ENCODE data around the gene NECTIN2. TPM values are rescaled to one million over a fixed set of nuclear protein-coding genes. Genes with fewer than 3 reads are reported as not detected.

Gene NECTIN2
- total RNA-seq, 4 donors from 2014 or later: 63.2 to 126 (median 90.4) TPM

DNA sequence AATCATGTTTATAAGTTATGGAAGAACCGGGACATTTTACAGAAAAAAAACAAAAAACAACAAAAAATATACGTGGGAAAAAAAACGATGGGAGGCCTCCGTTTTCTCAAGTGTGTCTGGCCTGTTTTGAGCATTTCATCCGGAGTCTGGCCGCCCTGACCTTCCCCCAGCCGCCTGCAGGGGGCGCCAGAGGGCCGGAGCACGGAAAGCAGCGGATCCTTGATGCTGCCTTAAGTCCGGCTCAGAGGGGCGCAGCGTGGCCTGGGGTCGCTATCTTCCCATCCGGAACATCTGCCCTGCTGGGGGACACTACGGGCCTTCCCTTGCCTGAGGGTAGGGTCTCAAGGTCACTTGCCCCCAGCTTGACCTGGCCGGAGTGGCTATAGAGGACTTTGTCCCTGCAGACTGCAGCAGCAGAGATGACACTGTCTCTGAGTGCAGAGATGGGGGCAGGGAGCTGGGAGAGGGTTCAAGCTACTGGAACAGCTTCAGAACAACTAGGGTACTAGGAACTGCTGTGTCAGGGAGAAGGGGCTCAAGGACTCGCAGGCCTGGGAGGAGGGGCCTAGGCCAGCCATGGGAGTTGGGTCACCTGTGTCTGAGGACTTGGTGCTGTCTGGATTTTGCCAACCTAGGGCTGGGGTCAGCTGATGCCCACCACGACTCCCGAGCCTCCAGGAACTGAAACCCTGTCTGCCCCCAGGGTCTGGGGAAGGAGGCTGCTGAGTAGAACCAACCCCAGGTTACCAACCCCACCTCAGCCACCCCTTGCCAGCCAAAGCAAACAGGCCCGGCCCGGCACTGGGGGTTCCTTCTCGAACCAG, 57.7 kb downstream of the NECTIN2 start:
- Histone ChIP-seq H3K4me3 (no peak overlapping the region), H3K27ac (no peak overlapping the region), H3K36me3 (peaks cover 0 to 46% (median 7%) of the 10 kb centered on the region in 3 donors), H3K9me3 (no peaks in the 10 kb centered on the region), H3K4me1 (peaks cover 0 to 33% (median 8%) of the 10 kb centered on the region in 4 donors), H3K27me3 (peaks cover 0 to 24% of the 10 kb centered on the region in 2 donors)
- TF ChIP-seq EP300 (IDR thresholded peaks at IDR 0.05): no peak
- TF ChIP-seq, protein P1, sequence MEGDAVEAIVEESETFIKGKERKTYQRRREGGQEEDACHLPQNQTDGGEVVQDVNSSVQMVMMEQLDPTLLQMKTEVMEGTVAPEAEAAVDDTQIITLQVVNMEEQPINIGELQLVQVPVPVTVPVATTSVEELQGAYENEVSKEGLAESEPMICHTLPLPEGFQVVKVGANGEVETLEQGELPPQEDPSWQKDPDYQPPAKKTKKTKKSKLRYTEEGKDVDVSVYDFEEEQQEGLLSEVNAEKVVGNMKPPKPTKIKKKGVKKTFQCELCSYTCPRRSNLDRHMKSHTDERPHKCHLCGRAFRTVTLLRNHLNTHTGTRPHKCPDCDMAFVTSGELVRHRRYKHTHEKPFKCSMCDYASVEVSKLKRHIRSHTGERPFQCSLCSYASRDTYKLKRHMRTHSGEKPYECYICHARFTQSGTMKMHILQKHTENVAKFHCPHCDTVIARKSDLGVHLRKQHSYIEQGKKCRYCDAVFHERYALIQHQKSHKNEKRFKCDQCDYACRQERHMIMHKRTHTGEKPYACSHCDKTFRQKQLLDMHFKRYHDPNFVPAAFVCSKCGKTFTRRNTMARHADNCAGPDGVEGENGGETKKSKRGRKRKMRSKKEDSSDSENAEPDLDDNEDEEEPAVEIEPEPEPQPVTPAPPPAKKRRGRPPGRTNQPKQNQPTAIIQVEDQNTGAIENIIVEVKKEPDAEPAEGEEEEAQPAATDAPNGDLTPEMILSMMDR (IDR thresholded peaks at IDR 0.05): peak; percentile 96 to 99 (median 98)
- DNase-seq (ENCODE audit: low spot score in 2 of 2): peak; percentile 70 to 86
- 9 to 12% methylated on average over 20 to 24 of the region's 24 CpGs for whole genome bisulfite sequencing, 2 donors

DNA sequence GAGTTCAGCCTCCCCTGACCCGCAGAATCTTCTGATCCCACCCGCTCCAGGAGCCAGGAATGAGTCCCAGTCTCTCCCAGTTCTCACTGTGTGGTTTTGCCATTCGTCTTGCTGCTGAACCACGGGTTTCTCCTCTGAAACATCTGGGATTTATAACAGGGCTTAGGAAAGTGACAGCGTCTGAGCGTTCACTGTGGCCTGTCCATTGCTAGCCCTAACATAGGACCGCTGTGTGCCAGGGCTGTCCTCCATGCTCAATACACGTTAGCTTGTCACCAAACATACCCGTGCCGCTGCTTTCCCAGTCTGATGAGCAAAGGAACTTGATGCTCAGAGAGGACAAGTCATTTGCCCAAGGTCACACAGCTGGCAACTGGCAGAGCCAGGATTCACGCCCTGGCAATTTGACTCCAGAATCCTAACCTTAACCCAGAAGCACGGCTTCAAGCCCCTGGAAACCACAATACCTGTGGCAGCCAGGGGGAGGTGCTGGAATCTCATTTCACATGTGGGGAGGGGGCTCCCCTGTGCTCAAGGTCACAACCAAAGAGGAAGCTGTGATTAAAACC, 58.4 kb downstream of the NECTIN2 start:
- 66 to 74% methylated on average over 12 of the region's 12 CpGs for WGBS, 2 donors
- H3K4me3 ChIP-seq: no peak overlapping the region
- H3K9me3 ChIP-seq: no peaks in the 10 kb centered on the region
- H3K4me1 ChIP-seq: peaks cover 0 to 33% (median 8%) of the 10 kb centered on the region in 4 donors
- no peak for TF ChIP-seq POLR2A (IDR thresholded peaks at IDR 0.05)
- TF ChIP-seq EP300 (IDR thresholded peaks at IDR 0.05): no peak
- TF ChIP-seq, protein P1 (IDR thresholded peaks at IDR 0.05): no peak
- peaks cover 0 to 40% (median 7%) of the 10 kb centered on the region in 3 donors for H3K36me3 ChIP-seq
- peaks cover 0 to 24% of the 10 kb centered on the region in 2 donors for H3K27me3 ChIP-seq
- DNase-seq (ENCODE audit: low spot score in 2 of 2): no peak
- no peak overlapping the region for H3K27ac ChIP-seq

DNA sequence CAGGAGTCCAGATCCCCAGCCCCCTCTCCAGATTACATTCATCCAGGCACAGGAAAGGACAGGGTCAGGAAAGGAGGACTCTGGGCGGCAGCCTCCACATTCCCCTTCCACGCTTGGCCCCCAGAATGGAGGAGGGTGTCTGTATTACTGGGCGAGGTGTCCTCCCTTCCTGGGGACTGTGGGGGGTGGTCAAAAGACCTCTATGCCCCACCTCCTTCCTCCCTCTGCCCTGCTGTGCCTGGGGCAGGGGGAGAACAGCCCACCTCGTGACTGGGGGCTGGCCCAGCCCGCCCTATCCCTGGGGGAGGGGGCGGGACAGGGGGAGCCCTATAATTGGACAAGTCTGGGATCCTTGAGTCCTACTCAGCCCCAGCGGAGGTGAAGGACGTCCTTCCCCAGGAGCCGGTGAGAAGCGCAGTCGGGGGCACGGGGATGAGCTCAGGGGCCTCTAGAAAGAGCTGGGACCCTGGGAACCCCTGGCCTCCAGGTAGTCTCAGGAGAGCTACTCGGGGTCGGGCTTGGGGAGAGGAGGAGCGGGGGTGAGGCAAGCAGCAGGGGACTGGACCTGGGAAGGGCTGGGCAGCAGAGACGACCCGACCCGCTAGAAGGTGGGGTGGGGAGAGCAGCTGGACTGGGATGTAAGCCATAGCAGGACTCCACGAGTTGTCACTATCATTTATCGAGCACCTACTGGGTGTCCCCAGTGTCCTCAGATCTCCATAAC, 59.5 kb downstream of the NECTIN2 start, which contains the start of gene APOE:
TSS of gene APOE (plus strand) at position 360 of the 724 bp plus-strand sequence. CDS start 829 bp downstream, outside the sequence.
- 2 to 3% methylated on average over 18 to 19 of the region's 20 CpGs for WGBS, 2 donors
- H3K9me3 ChIP-seq: no peaks in the 10 kb centered on the region
- TF ChIP-seq POLR2A (IDR thresholded peaks at IDR 0.05) (no peak), EP300 (IDR thresholded peaks at IDR 0.05) (no peak)
- TF ChIP-seq, protein P1 (IDR thresholded peaks at IDR 0.05): no peak
- peaks cover 0 to 33% (median 8%) of the 10 kb centered on the region in 4 donors for H3K4me1 ChIP-seq
- H3K27ac ChIP-seq: peak within 1 kb of the TSS in 1 of 4 donors; percentile 4
- H3K27me3 ChIP-seq: peaks cover 0 to 24% of the 10 kb centered on the region in 2 donors
- no peak for DNase-seq (ENCODE audit: low spot score in 2 of 2)
- H3K4me3 ChIP-seq: peak within 1 kb of the TSS in 3 of 4 donors; percentile 18 to 29 (median 22)
- H3K36me3 ChIP-seq: peaks cover 0 to 29% (median 7%) of the 10 kb centered on the region in 3 donors

DNA sequence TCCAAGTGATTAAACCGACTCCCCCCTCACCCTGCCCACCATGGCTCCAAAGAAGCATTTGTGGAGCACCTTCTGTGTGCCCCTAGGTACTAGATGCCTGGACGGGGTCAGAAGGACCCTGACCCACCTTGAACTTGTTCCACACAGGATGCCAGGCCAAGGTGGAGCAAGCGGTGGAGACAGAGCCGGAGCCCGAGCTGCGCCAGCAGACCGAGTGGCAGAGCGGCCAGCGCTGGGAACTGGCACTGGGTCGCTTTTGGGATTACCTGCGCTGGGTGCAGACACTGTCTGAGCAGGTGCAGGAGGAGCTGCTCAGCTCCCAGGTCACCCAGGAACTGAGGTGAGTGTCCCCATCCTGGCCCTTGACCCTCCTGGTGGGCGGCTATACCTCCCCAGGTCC, 61.5 kb downstream of the NECTIN2 start:
- H3K27ac ChIP-seq: no peak overlapping the region
- peaks cover 0 to 9% (median 0%) of the 10 kb centered on the region in 3 donors for H3K36me3 ChIP-seq
- no peak for DNase-seq (ENCODE audit: low spot score in 2 of 2)
- peaks cover 0 to 49% (median 21%) of the 10 kb centered on the region in 4 donors for H3K4me1 ChIP-seq
- TF ChIP-seq, protein P1 (IDR thresholded peaks at IDR 0.05): no peak
- TF ChIP-seq EP300 (IDR thresholded peaks at IDR 0.05) (no peak), POLR2A (IDR thresholded peaks at IDR 0.05) (no peak)
- 91% methylated on average over 12 of the region's 12 CpGs for WGBS, 2 donors
- H3K9me3 ChIP-seq: no peaks in the 10 kb centered on the region
- H3K4me3 ChIP-seq: no peak overlapping the region
- peaks cover 0 to 24% of the 10 kb centered on the region in 2 donors for H3K27me3 ChIP-seq

Measured in tibial nerve (tissue), 4 donors.